MM.1S (cell line): ENCODE results near the gene ABCC8.

Experiments
- EZH2 ChIP-seq: fragments of 300-600 bp; sonication (generic); optimal IDR thresholded peaks from 2 replicates; pipeline ENCODE3; 2017; ENCODE audit warnings: low read depth, mild to moderate bottlenecking, antibody characterized with exemption, low read length, mixed read lengths
- TF ChIP-seq, protein P1 (sequence below): fragments of 300-600 bp; sonication (generic); IDR thresholded peaks from 2 replicates; pipeline ENCODE4 v1.5.1; 2016; ENCODE audit warnings: antibody characterized with exemption, low read length, mixed read lengths

DNA sequence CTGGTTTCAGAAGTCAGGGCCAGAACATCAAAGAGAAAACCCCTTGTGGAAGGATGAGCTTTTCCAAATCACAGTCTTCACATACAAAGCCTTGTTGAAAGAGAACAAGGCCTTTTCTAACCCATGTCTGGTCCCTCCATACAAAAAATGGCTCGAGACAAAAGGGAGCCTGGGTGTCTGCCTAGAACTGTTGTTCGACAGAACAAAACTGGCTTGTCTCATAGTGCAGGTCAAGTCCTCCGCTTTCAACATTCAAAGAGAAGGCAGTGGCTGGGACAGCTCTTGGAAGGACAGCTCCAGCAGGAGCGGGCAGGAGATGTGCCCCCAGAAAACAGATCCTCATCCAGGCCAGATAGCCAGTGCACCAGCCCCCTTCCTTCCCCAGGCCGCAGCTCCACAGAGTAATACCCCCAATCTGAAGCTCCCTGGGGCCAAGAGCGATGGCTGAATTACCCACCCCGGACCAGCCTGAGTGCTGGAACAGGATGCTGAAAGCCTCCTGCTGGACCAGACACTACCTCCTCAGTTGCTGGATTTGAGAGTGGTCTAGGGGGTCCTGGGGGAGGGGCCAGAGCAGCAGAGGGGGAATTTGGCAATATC lies 40.0 kb upstream of the ABCC8 start:
- TF ChIP-seq, protein P1, sequence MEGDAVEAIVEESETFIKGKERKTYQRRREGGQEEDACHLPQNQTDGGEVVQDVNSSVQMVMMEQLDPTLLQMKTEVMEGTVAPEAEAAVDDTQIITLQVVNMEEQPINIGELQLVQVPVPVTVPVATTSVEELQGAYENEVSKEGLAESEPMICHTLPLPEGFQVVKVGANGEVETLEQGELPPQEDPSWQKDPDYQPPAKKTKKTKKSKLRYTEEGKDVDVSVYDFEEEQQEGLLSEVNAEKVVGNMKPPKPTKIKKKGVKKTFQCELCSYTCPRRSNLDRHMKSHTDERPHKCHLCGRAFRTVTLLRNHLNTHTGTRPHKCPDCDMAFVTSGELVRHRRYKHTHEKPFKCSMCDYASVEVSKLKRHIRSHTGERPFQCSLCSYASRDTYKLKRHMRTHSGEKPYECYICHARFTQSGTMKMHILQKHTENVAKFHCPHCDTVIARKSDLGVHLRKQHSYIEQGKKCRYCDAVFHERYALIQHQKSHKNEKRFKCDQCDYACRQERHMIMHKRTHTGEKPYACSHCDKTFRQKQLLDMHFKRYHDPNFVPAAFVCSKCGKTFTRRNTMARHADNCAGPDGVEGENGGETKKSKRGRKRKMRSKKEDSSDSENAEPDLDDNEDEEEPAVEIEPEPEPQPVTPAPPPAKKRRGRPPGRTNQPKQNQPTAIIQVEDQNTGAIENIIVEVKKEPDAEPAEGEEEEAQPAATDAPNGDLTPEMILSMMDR: no peak
- TF ChIP-seq EZH2: no peak
